ENCODE results near the gene ARL16.

DNA sequence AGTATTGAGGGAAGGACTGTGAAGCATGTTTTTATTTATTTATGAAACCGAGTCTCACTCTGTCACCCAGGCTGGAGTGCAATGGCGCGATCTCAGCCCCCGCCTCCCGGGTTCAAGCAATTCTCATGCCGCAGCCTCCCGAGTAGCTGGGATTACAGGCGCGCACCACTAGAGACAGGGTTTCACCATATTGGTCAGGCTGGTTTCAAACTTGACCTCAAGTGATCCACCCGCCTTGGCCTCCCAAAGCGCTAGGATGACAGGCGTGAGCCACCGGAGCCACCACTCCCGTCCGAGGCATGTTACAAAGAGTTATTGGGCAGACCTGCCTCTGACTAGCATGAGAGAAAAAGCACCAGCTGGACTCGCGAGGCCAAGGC is 22.6 kb upstream of the ARL16 start:
- TF ChIP-seq, protein P1, sequence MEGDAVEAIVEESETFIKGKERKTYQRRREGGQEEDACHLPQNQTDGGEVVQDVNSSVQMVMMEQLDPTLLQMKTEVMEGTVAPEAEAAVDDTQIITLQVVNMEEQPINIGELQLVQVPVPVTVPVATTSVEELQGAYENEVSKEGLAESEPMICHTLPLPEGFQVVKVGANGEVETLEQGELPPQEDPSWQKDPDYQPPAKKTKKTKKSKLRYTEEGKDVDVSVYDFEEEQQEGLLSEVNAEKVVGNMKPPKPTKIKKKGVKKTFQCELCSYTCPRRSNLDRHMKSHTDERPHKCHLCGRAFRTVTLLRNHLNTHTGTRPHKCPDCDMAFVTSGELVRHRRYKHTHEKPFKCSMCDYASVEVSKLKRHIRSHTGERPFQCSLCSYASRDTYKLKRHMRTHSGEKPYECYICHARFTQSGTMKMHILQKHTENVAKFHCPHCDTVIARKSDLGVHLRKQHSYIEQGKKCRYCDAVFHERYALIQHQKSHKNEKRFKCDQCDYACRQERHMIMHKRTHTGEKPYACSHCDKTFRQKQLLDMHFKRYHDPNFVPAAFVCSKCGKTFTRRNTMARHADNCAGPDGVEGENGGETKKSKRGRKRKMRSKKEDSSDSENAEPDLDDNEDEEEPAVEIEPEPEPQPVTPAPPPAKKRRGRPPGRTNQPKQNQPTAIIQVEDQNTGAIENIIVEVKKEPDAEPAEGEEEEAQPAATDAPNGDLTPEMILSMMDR (IDR thresholded peaks at IDR 0.05), result no peak
- no peak for TF ChIP-seq POLR2A (IDR thresholded peaks at IDR 0.05)

Data from esophagus squamous epithelium (tissue), 4 donors.